Melanocyte of skin (primary cell): Measurements from ENCODE around the gene PDZD11. TPM values are rescaled to one million over a fixed set of nuclear protein-coding genes. Genes with fewer than 3 reads are reported as not detected.

Experiments used
- small RNA-seq, 2 donors: library from RNA; depleted of rRNA; stranded (forward); fragments of <200 nt; gene quantifications; one replicate each; pipeline ENCODE3, GENCODE V24; 2012
- total RNA-seq, 2 donors: library from RNA; depleted of rRNA; stranded (reverse); fragments of >200 nt; gene quantifications; 2 replicates each; pipeline ENCODE4 v1.2.3, GENCODE V29; 2012

PDZD11 gene
- total RNA-seq, result 10 to 100 TPM; 54.0 to 64.3 TPM

GRCh38 chrX:70289793-70290770, at the start of gene PDZD11, which contains the start of gene KIF4A:
PDZD11 (minus strand) TSS chrX:70289927; CDS start chrX:70289341, 586 bp downstream.
KIF4A (plus strand) TSS chrX:70290104; CDS start chrX:70290459, 355 bp downstream.

GRCh38 chrX:70281951-70282350, 7.8 kb downstream of the PDZD11 start, which contains the start of gene RAB41:
RAB41 (plus strand) TSS chrX:70282172; CDS start chrX:70282218, 46 bp downstream.

GRCh38 chrX:70268034-70268433, 21.7 kb downstream of the PDZD11 start, which contains the start of gene ARR3:
ARR3 (plus strand) TSS chrX:70268334; CDS start chrX:70269386, 1,052 bp downstream.

GRCh38 chrX:70260104-70260503, 29.6 kb downstream of the PDZD11 start, which contains the start of gene P2RY4:
P2RY4 (minus strand) TSS chrX:70260204; CDS start chrX:70259624, 580 bp downstream.

Small RNA genes lying within 50 kb of the gene (small RNA-seq; reads per million reads assigned to genes)
- gene RNA5SP507, result 0 to 0.04 reads per million in 2 donors

Other genes with a start within 250 kb of the PDZD11 start
- not detected for gene AWAT2, start 240.0 kb downstream of the PDZD11 start, total RNA-seq
- not detected for gene OTUD6A, start 227.5 kb downstream of the PDZD11 start, total RNA-seq
- 10 to 100 TPM; 32.7 to 50.6 TPM for gene IGBP1, start 156.5 kb downstream of the PDZD11 start, total RNA-seq
- gene DGAT2L6, start 112.4 kb downstream of the PDZD11 start, total RNA-seq, result not detected
- not detected for gene AWAT1, start 55.3 kb downstream of the PDZD11 start, total RNA-seq
- gene P2RY4, start 29.7 kb downstream of the PDZD11 start, total RNA-seq, result under 1 TPM in 1 of 2 donors, not detected in 1; 0.34 TPM
- gene ARR3, start 21.6 kb downstream of the PDZD11 start, total RNA-seq, result not detected
- not detected for gene RAB41, start 7.8 kb downstream of the PDZD11 start, total RNA-seq
- gene KIF4A, start 177 bp upstream of the PDZD11 start, total RNA-seq, result 10 to 100 TPM; 11.7 to 20.6 TPM
- not detected for gene GDPD2, start 133.4 kb upstream of the PDZD11 start, total RNA-seq
- gene DLG3, start 154.9 kb upstream of the PDZD11 start, total RNA-seq, result 1 to 10 TPM; 1.7 to 3.7 TPM